Activated naive CD4-positive, alpha-beta T cell treated with anti-CD3 and anti-CD28 coated beads, Interleukin-2, amount 50 U/mL, for 72 hours (primary cell): ENCODE data around the gene TRABD2A. TPM values are rescaled to one million over a fixed set of nuclear protein-coding genes. Genes with fewer than 3 reads are reported as not detected.

Experiments
- total RNA-seq, 2 donors: library from RNA; stranded (reverse); gene quantifications; one replicate each; pipeline ENCODE4 v1.2.3, GENCODE V29; 2022

Gene TRABD2A
- total RNA-seq, 2 donors from 2014 or later, result 53.6 to 59.9 TPM

Other genes with a start within 250 kb of the TRABD2A start
- 1,000 to 10,000 TPM; 1,249 to 2,802 TPM for gene TMSB10, start 24.6 kb upstream of the TRABD2A start, total RNA-seq
- 100 to 1,000 TPM; 108 to 124 TPM for gene KCMF1, start 90.1 kb upstream of the TRABD2A start, total RNA-seq